OCI-M2 (cell line): ENCODE results near the gene MAGEA9B.
"Not testable (repeated sequence)": the region's sequence is repeated elsewhere in the genome, so short reads cannot be mapped to it uniquely, and the experiment has no call there.

Experiments
- DNase-seq: peaks from one replicate; lab custom pipeline; 2025; ENCODE audit not compliant: unreplicated experiment; lab: John Stamatoyannopoulos, UW

The MAGEA9B gene

GRCh38 chrX:149539283-149540130 lies 47.8 kb downstream of the MAGEA9B start:
- peak; percentile 27 for DNase-seq

- not testable (repeated sequence) for DNase-seq
Observed at GRCh38 chrX:149537474-149537873, 49.8 kb downstream of the MAGEA9B start.

- DNase-seq: not testable (repeated sequence)
Observed at GRCh38 chrX:149534926-149535602, 52.2 kb downstream of the MAGEA9B start.

GRCh38 chrX:149533999-149534398 lies 53.3 kb downstream of the MAGEA9B start:
- not testable (repeated sequence) for DNase-seq

- DNase-seq: not testable (repeated sequence)
Observed at GRCh38 chrX:149532868-149533267, 54.4 kb downstream of the MAGEA9B start.
